HG02623 (cell line): Measurements from ENCODE around the gene ZNF470.

Experiments used
- ATAC-seq: cut with Tn5 transposase; IDR thresholded peaks from one replicate; pipeline ENCODE4 v1.9.1; 2021; ENCODE audit warnings: moderate library complexity; ENCODE audit not compliant: unreplicated experiment

ZNF470 gene

GRCh38 chr19:56567274-56568120 lies at the start of gene ZNF470:
ZNF470 (plus strand) TSS chr19:56567468; CDS start chr19:56570312, 2,844 bp downstream.
- peak; percentile 97 for ATAC-seq

- ATAC-seq: no peak
These were observed 41.9 kb upstream of the ZNF470 start for GRCh38 chr19:56525214-56525860.

- ATAC-seq: no peak
These were observed 29.8 kb upstream of the ZNF470 start for GRCh38 chr19:56537442-56537841.

- ATAC-seq: peak; percentile 81
These were observed 29.0 kb upstream of the ZNF470 start for GRCh38 chr19:56538254-56538760.

- ATAC-seq: peak; percentile 63
These were observed 28.5 kb upstream of the ZNF470 start, which contains the start of gene ZFP28 for GRCh38 chr19:56538761-56539263. ZFP28 (plus strand) TSS chr19:56538948; CDS start chr19:56539019, 71 bp downstream.

- no peak for ATAC-seq
These were observed 23.5 kb upstream of the ZNF470 start for GRCh38 chr19:56543776-56544175.

GRCh38 chr19:56547535-56547934 lies 19.7 kb upstream of the ZNF470 start:
- no peak for ATAC-seq

GRCh38 chr19:56554272-56554869 lies 12.9 kb upstream of the ZNF470 start:
- no peak for ATAC-seq

GRCh38 chr19:56562766-56563165 lies 4.5 kb upstream of the ZNF470 start:
- ATAC-seq: no peak

GRCh38 chr19:56566904-56567273 lies 379 bp upstream of the ZNF470 start:
- ATAC-seq: peak; percentile 17

GRCh38 chr19:56572589-56572988 lies 5.3 kb downstream of the ZNF470 start:
- no peak for ATAC-seq

- ATAC-seq: no peak
These were observed 6.6 kb downstream of the ZNF470 start for GRCh38 chr19:56573914-56574313.

- ATAC-seq: no peak
These were observed 10.7 kb downstream of the ZNF470 start for GRCh38 chr19:56577719-56578602.

GRCh38 chr19:56594446-56594782 lies 27.1 kb downstream of the ZNF470 start:
- ATAC-seq: no peak

- peak; percentile 79 for ATAC-seq
These were observed 27.7 kb downstream of the ZNF470 start, which contains the start of gene ZNF71 for GRCh38 chr19:56594783-56595547. ZNF71 (plus strand) TSS chr19:56595302; CDS start chr19:56601559, 6,257 bp downstream.

- peak; percentile 24 for ATAC-seq
These were observed 28.3 kb downstream of the ZNF470 start for GRCh38 chr19:56595548-56595899.

GRCh38 chr19:56596676-56597075 lies 29.4 kb downstream of the ZNF470 start:
- ATAC-seq: no peak

GRCh38 chr19:56597696-56598095 lies 30.4 kb downstream of the ZNF470 start:
- no peak for ATAC-seq

- ATAC-seq: no peak
These were observed 34.1 kb downstream of the ZNF470 start for GRCh38 chr19:56601375-56601774.

GRCh38 chr19:56603829-56604228 lies 36.6 kb downstream of the ZNF470 start:
- ATAC-seq: no peak
